ENCODE data around the gene OR4K17. TPM values are rescaled to one million over a fixed set of nuclear protein-coding genes. Genes with fewer than 3 reads are reported as not detected.

Gene OR4K17
- total RNA-seq, 4 donors from 2014 or later = not detected

DNA sequence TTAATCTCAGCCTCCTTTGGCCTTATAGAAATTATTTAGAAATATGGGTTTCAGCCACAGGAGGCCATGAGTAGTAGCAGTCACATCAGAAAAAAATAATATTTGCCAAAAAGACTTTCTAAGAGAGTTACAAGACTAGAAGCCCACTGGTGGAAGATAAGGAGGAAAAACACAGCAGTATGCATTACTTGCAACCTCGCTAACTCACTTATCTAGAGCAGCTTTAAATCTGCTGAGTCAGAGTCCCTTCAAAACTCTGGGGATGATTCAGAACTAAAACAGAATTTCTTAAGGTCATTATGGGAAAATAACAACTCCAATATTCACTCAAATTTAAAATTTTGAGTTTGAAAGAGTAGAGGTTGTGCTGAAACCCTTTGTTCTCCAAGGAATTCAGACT is 6.2 kb downstream of the OR4K17 start:
- H3K4me3 ChIP-seq = no peak overlapping the region
- H3K27ac ChIP-seq (replicated peaks in 1 of 4) = no peak overlapping the region
- TF ChIP-seq, protein P1, sequence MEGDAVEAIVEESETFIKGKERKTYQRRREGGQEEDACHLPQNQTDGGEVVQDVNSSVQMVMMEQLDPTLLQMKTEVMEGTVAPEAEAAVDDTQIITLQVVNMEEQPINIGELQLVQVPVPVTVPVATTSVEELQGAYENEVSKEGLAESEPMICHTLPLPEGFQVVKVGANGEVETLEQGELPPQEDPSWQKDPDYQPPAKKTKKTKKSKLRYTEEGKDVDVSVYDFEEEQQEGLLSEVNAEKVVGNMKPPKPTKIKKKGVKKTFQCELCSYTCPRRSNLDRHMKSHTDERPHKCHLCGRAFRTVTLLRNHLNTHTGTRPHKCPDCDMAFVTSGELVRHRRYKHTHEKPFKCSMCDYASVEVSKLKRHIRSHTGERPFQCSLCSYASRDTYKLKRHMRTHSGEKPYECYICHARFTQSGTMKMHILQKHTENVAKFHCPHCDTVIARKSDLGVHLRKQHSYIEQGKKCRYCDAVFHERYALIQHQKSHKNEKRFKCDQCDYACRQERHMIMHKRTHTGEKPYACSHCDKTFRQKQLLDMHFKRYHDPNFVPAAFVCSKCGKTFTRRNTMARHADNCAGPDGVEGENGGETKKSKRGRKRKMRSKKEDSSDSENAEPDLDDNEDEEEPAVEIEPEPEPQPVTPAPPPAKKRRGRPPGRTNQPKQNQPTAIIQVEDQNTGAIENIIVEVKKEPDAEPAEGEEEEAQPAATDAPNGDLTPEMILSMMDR (IDR thresholded peaks at IDR 0.05) = no peak
- TF ChIP-seq POLR2AphosphoS5 (IDR thresholded peaks at IDR 0.05) (no peak), EP300 (IDR thresholded peaks at IDR 0.05) (no peak), POLR2A (IDR thresholded peaks at IDR 0.05; ENCODE audit: low read depth) (no peak)
- peaks cover 0 to 22% (median 10%) of the 10 kb centered on the region in 4 donors for H3K9me3 ChIP-seq
- 54% methylated on average over 1 of the region's 1 CpG for whole genome bisulfite sequencing
- no peaks in the 10 kb centered on the region for H3K4me1 ChIP-seq
- intact Hi-C loops (cut with DNase I) = no loop called here
- no peak for DNase-seq (ENCODE audit: extremely low spot score)
- no peaks in the 10 kb centered on the region for H3K36me3 ChIP-seq
- H3K27me3 ChIP-seq = no peaks in the 10 kb centered on the region

DNA sequence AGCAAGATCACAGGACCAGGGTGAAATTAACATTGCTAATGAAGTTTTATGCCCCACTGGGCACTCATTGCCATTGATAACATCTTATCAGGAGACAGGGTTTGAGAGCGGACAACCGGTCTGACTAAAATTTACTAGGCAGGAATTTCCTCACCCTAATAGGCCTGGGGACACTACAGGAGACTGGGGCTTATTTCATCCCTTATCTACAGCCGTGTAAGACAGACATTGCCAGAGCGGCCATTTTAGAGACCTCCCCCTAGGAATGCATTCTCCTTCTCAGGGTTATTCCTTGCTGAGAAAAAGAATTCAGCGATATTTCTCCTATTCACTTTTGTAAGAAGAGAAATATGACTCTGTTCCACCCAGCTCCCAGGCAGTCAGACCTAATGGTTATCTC is 8.3 kb downstream of the OR4K17 start:
- no peak for TF ChIP-seq POLR2A (IDR thresholded peaks at IDR 0.05; ENCODE audit: low read depth)
- no peak for TF ChIP-seq POLR2AphosphoS5 (IDR thresholded peaks at IDR 0.05)
- TF ChIP-seq, protein P1 (IDR thresholded peaks at IDR 0.05) = no peak
- no peak for TF ChIP-seq EP300 (IDR thresholded peaks at IDR 0.05)
- 82% methylated on average over 3 of the region's 5 CpGs for WGBS
- peaks cover 0 to 22% (median 10%) of the 10 kb centered on the region in 4 donors for H3K9me3 ChIP-seq
- H3K27ac ChIP-seq (replicated peaks in 1 of 4) = no peak overlapping the region
- H3K36me3 ChIP-seq = no peaks in the 10 kb centered on the region
- H3K4me1 ChIP-seq = no peaks in the 10 kb centered on the region
- intact Hi-C loops (cut with DNase I) = no loop called here
- no peaks in the 10 kb centered on the region for H3K27me3 ChIP-seq
- no peak overlapping the region for H3K4me3 ChIP-seq
- DNase-seq (ENCODE audit: extremely low spot score) = no peak

DNA sequence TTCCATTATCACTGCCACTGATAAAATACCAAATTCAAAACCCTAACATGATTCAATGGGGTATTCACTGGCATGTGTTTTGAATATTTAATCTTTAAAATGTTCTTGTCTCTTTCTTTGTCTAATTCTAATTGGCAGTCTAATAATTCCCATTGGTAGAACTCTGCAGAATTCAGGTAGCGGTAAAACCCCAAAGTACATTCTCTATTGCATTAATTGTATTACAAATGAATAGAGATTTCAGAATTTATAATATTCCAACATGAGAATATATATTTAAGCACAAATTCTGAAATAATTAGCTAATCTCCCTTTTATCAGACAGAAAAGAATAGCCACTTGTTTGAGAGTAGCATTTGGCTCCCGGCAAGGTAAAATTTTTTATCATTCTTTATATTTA is 28.0 kb downstream of the OR4K17 start, which contains the start of gene OR4N5:
OR4N5 (plus strand) TSS at position 301 of the 400 bp plus-strand sequence. CDS start 4,916 bp downstream, outside the sequence.
- H3K27me3 ChIP-seq = no peaks in the 10 kb centered on the region
- no peak within 1 kb of the TSS for H3K27ac ChIP-seq (replicated peaks in 1 of 4)
- intact Hi-C loops (cut with DNase I) = no loop called here
- no peaks in the 10 kb centered on the region for H3K4me1 ChIP-seq
- no peak for TF ChIP-seq POLR2AphosphoS5 (IDR thresholded peaks at IDR 0.05)
- no peak for TF ChIP-seq EP300 (IDR thresholded peaks at IDR 0.05)
- TF ChIP-seq, protein P1 (IDR thresholded peaks at IDR 0.05) = no peak
- TF ChIP-seq POLR2A (IDR thresholded peaks at IDR 0.05; ENCODE audit: low read depth) = no peak
- DNase-seq (ENCODE audit: extremely low spot score) = no peak
- no peaks in the 10 kb centered on the region for H3K36me3 ChIP-seq
- no peaks in the 10 kb centered on the region for H3K9me3 ChIP-seq
- WGBS = 82% methylated on average over 2 of the region's 2 CpGs
- H3K4me3 ChIP-seq = no peak within 1 kb of the TSS

DNA sequence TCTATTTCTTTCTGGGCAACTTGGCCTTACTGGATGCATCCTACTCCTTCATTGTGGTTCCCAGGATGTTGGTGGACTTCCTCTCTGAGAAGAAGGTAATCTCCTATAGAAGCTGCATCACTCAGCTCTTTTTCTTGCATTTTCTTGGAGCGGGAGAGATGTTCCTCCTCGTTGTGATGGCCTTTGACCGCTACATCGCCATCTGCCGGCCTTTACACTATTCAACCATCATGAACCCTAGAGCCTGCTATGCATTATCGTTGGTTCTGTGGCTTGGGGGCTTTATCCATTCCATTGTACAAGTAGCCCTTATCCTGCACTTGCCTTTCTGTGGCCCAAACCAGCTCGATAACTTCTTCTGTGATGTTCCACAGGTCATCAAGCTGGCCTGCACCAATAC is 33.4 kb downstream of the OR4K17 start:
- TF ChIP-seq POLR2A (IDR thresholded peaks at IDR 0.05; ENCODE audit: low read depth) (no peak), POLR2AphosphoS5 (IDR thresholded peaks at IDR 0.05) (no peak), EP300 (IDR thresholded peaks at IDR 0.05) (no peak)
- TF ChIP-seq, protein P1 (IDR thresholded peaks at IDR 0.05) = no peak
- Histone ChIP-seq H3K4me3 (no peak overlapping the region), H3K4me1 (no peaks in the 10 kb centered on the region), H3K27me3 (no peaks in the 10 kb centered on the region), H3K27ac (replicated peaks in 1 of 4) (no peak overlapping the region), H3K9me3 (no peaks in the 10 kb centered on the region), H3K36me3 (no peaks in the 10 kb centered on the region)
- intact Hi-C loops (cut with DNase I) = no loop called here
- DNase-seq (ENCODE audit: extremely low spot score) = no peak
- WGBS = 30% methylated on average over 7 of the region's 7 CpGs

DNA sequence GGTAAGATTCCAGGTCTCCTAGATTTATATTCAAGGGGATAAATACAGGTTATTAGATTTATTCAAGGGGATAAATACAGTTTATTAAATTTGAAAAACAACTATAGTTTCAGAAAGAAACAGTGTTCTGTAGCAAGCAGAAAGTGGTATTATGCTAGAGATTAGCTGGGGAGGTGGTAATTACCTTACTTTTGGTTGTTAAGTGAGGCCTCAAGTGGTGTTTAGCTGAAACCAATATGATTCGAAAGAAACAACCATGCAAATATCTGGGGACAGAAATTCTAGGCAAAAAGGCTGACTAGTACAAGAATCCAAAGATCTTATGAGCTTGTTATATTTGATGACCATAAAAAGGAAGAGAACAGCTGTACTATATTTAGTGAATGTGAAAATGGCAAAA is 34.3 kb downstream of the OR4K17 start:
- Histone ChIP-seq H3K27ac (replicated peaks in 1 of 4) (no peak overlapping the region), H3K36me3 (no peaks in the 10 kb centered on the region), H3K4me3 (no peak overlapping the region), H3K27me3 (no peaks in the 10 kb centered on the region), H3K9me3 (peaks cover 0 to 8% (median 2%) of the 10 kb centered on the region in 4 donors), H3K4me1 (no peaks in the 10 kb centered on the region)
- no peak for DNase-seq (ENCODE audit: extremely low spot score)
- WGBS = 38% methylated on average over 1 of the region's 1 CpG
- intact Hi-C loops (cut with DNase I) = no loop called here
- TF ChIP-seq, protein P1 (IDR thresholded peaks at IDR 0.05) = no peak
- no peak for TF ChIP-seq EP300 (IDR thresholded peaks at IDR 0.05)

All from esophagus muscularis mucosa (tissue), 4 donors.